ENCODE data around the gene MAK. TPM values are rescaled to one million over a fixed set of nuclear protein-coding genes. Genes with fewer than 3 reads are reported as not detected.

MAK gene
- total RNA-seq, 1 experiment from 2014 or later: 0.22 TPM

GRCh38 chr6:10733863-10734262 lies 104.5 kb downstream of the MAK start:
- Histone ChIP-seq H3K4me1 (ENCODE audit: control insufficient read depth in 1 of 2, insufficient read depth in 2 of 2, low read length in 2 of 2) (peaks cover 20 to 25% of the 10 kb centered on the region in 2 experiments), H3K4me2 (ENCODE audit: low read length) (peak overlapping the region; percentile 71), H3K9ac (ENCODE audit: low read length) (no peak overlapping the region), H3K79me2 (ENCODE audit: insufficient read depth, low read length) (no peaks in the 10 kb centered on the region), H3K36me3 (ENCODE audit: control insufficient read depth in 1 of 2, insufficient read depth in 2 of 2, low read length in 2 of 2) (peaks cover 7 to 15% of the 10 kb centered on the region in 2 experiments; a peak in 3 of 4 replicates), H3K9me2 (ENCODE audit: insufficient read depth) (no peaks in the 10 kb centered on the region), H3K27me3 (ENCODE audit: insufficient read depth, low read length) (no peaks in the 10 kb centered on the region), H2AFZ (ENCODE audit: low read depth, low read length, poor library complexity, severe bottlenecking) (no peak overlapping the region), H3K27ac (ENCODE audit: low read depth, low read length) (no peak overlapping the region), H3K9me3 (ENCODE audit: control insufficient read depth in 1 of 2, insufficient read depth in 1 of 2, low read depth in 1 of 2, low read length in 2 of 2) (no peaks in the 10 kb centered on the region), H4K20me1 (ENCODE audit: insufficient read depth) (no peaks in the 10 kb centered on the region), H3K4me3 (replicated peaks in 1 of 2; ENCODE audit: low read depth in 1 of 2, low read length in 2 of 2) (peak overlapping the region in 1 of 2 experiments; percentile 22; a peak in 1 of 4 replicates)
- ChIA-PET RAD21 (ENCODE audit: low non-redundant PET in 1 of 2, low total read pairs in 2 of 2, uncharacterized antibody in 2 of 2, unreplicated experiment in 2 of 2) (no interaction called here), CTCF (no interaction called here), POLR2A (no interaction called here)
- BruUV-seq (replicated peaks): no TSS peak
- intact Hi-C loops (cut with micrococcal nuclease): no loop called here
- DNase-seq (ENCODE audit: low read depth, low spot score) (no peak), ATAC-seq (peak; percentile 43)
- no peak for TF ChIP-seq EZH2phosphoT487 (IDR thresholded peaks at IDR 0.05; ENCODE audit: borderline replicate concordance)
- TF ChIP-seq CTCF (IDR thresholded peaks at IDR 0.05 in 2 of 3, conservative IDR thresholded peaks at IDR 0.05 in 1 of 3; ENCODE audit: borderline replicate concordance in 1 of 3, insufficient read depth in 1 of 3, low read depth in 2 of 3, low read length in 2 of 3): no peak
- no peak for TF ChIP-seq EZH2 (IDR thresholded peaks at IDR 0.05)
- no peak for TF ChIP-seq ATF3 (IDR thresholded peaks at IDR 0.05)
- TF ChIP-seq FOSL1 (IDR thresholded peaks at IDR 0.05; ENCODE audit: low read depth): no peak
- TF ChIP-seq TCF7L2 (IDR thresholded peaks at IDR 0.05; ENCODE audit: borderline replicate concordance, extremely low read depth, insufficient read depth, insufficient read length): no peak

GRCh38 chr6:10733151-10733715 lies 105.1 kb downstream of the MAK start:
- Histone ChIP-seq H3K4me1 (ENCODE audit: control insufficient read depth in 1 of 2, insufficient read depth in 2 of 2, low read length in 2 of 2) (peaks cover 20 to 25% of the 10 kb centered on the region in 2 experiments), H2AFZ (ENCODE audit: low read depth, low read length, poor library complexity, severe bottlenecking) (no peak overlapping the region), H3K27me3 (ENCODE audit: insufficient read depth, low read length) (no peaks in the 10 kb centered on the region), H3K4me2 (ENCODE audit: low read length) (peak overlapping the region; percentile 71; the same call in 1 of the 2 replicates), H3K36me3 (ENCODE audit: control insufficient read depth in 1 of 2, insufficient read depth in 2 of 2, low read length in 2 of 2) (peaks cover 7 to 15% of the 10 kb centered on the region in 2 experiments; a peak in 3 of 4 replicates), H3K9ac (ENCODE audit: low read length) (no peak overlapping the region), H3K9me2 (ENCODE audit: insufficient read depth) (no peaks in the 10 kb centered on the region), H3K9me3 (ENCODE audit: control insufficient read depth in 1 of 2, insufficient read depth in 1 of 2, low read depth in 1 of 2, low read length in 2 of 2) (no peaks in the 10 kb centered on the region), H3K27ac (ENCODE audit: low read depth, low read length) (no peak overlapping the region), H3K79me2 (ENCODE audit: insufficient read depth, low read length) (no peaks in the 10 kb centered on the region), H4K20me1 (ENCODE audit: insufficient read depth) (no peaks in the 10 kb centered on the region), H3K4me3 (replicated peaks in 1 of 2; ENCODE audit: low read depth in 1 of 2, low read length in 2 of 2) (no peak overlapping the region)
- ChIA-PET RAD21 (ENCODE audit: low non-redundant PET in 1 of 2, low total read pairs in 2 of 2, uncharacterized antibody in 2 of 2, unreplicated experiment in 2 of 2) (no interaction called here), CTCF (no interaction called here), POLR2A (interaction anchor here (1.0 kb wide), 1 partner anchor 9 kb away, joined by 5 read pairs; no protein-coding TSS in a partner anchor)
- intact Hi-C loops (cut with micrococcal nuclease): no loop called here
- BruUV-seq (replicated peaks): no TSS peak
- ATAC-seq (peak; percentile 52), DNase-seq (ENCODE audit: low read depth, low spot score) (no peak)
- TF ChIP-seq POLR2A (IDR thresholded peaks at IDR 0.05; ENCODE audit: borderline replicate concordance, extremely low read depth, insufficient read depth, insufficient read length) (no peak), ATF3 (IDR thresholded peaks at IDR 0.05) (no peak), EZH2 (IDR thresholded peaks at IDR 0.05) (no peak), CEBPB (IDR thresholded peaks at IDR 0.05; ENCODE audit: low read depth) (no peak), POLR2AphosphoS5 (IDR thresholded peaks at IDR 0.05; ENCODE audit: low read depth, low read length) (no peak), TCF7L2 (IDR thresholded peaks at IDR 0.05; ENCODE audit: borderline replicate concordance, extremely low read depth, insufficient read depth, insufficient read length) (no peak), EGR1 (IDR thresholded peaks at IDR 0.05; ENCODE audit: low read depth) (no peak), ZNF274 (IDR thresholded peaks at IDR 0.05; ENCODE audit: low read depth, low read length) (no peak), MAX (IDR thresholded peaks at IDR 0.05) (no peak), ZFX (IDR thresholded peaks at IDR 0.05) (no peak), CBX3 (IDR thresholded peaks at IDR 0.05; ENCODE audit: low read depth) (no peak)
